SKM-1 treated with dmso at 0.1 percent for 144 hours (cell line): ENCODE measurements around the gene ZP1.

ENCODE experiments used
- DNase-seq: peaks from one replicate; lab custom pipeline; 2025; ENCODE audit not compliant: unreplicated experiment; lab: John Stamatoyannopoulos, UW

Gene ZP1

DNA sequence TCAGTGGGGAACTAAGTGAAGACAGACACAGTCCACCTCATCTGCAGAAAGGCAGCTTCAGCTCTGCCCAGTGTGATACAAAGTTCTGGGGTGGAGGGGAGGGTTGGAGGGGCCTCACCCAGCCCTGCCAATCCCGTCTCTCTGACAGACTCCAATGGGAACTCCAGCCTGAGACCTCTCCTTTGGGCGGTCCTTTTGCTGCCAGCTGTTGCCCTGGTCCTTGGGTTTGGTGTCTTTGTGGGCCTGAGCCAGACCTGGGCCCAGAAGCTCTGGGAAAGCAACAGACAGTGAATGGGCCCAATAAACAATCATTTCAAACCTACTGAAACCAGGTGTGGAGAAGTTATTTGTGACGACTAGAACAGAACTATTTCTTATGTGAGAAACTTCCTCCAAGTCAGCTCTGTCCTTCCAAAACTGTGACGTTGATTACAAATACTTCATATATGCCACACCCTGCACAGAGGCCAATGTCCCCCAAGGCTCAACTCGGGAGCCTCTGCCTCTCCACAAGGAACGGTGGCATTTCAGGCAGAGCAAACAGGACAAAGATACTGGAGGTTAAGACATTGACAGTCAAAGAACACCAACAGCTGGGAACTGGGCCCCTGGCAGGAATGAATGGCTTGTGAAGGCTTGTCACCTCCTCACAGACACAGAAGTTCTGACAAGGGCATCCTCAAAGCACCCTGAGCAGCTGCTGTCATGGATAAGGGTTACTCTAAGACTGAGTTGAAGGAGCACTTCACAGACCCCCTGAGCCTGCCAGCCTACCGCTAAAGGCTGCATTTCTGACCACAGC, 8.2 kb downstream of the ZP1 start:
- DNase-seq: no peak

DNA sequence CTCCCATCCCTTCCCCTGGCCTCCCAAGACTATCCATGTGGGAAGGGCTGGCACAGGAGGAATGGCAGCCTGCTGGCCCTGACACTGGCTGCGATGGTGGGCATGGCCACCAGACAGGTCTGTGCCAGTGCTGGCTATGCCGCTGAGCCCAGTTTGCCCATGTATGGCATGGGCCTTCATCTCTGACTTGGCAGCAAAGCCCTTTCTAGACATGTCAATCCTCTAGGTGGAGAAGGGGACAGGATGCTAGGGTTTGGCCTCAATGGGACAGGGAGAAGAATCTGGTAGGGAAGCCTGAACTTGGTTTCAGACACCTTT, 8.8 kb downstream of the ZP1 start:
- DNase-seq: no peak

DNA sequence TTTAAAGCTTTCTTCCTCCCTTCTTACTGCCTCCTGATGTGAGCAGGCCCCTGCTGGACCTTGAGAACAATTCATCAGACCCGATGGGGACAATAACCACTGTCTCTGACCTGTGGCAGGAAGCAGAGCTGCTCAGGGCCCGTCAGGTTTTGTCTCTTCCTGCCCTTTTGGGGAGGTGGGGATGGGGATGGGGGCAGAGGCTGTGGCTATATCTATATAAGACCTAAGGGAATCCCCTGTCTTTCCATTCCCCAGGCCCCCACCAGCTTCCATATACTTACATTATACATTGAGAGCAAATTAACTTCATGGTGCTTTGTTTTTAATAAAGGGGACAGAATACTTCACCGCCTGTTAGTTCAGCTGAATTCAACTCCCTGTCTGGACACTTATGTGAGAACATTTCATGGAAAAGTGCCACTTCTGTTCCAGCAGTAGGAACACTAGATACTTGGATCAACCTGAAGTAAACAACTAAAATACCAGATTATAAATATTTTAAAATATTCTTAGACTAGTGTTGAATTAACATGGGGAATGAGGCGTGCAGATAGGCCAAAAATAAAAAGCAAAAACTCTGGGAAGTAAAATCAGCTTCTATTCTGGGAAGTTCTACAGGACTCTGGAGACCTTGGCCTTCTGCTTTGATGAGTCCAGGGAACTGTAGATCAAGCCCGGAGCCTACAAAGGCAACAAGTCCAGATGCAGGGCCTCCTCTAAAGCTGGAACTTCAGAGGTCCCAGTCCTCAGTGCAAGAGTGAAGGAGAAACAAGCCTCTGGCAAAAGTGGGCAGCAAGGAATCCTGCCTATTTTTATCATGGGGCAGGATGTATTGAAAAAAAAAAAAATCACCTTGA, 11.1 kb downstream of the ZP1 start:
- DNase-seq: no peak

DNA sequence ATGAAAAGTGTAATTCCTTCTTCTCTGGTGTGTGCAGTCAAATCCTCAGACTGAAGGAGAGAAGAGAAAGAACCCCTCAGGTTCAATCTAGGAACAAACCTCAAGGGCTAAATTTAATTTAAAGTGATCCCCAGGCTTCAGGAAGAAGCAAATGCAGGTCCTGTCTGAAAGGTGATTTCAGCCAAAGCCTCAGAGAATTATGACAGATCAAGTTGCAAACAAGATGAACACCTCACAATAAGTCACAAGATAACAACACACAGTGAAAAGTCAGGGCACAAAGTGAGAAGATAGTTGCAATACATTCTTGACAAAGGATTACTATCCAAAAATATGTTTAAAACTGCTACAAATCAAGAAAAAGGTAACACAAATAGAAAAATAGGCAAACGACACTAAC, 11.8 kb downstream of the ZP1 start:
- no peak for DNase-seq

DNA sequence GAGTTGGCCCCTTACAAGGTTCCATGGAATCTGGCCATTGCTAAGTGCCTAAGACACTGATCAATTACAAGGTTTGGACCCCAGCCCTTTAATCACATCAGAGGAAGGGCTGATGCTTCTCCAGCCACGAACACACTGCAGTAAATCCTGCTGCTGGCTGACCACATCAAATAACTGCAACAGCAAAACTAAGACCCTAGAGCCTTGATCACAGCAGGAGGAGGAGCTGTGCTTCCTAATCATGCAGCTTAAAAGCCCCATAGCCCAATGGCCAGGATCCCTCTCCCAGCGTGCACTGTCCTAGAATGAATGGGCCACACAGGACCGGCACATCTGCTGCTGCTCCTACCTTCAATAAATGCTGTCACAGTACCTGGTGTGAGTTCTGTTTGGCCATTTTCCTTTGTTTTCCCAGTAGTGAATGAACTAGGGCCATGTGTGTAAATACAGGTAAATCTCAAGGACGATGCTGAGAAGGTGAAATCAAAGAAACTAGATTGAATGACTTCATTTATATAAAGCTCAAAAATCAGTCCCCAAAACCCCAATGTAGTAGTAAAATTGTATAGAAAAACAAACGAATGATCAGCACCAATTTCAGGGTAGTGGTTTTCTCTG, 12.7 kb downstream of the ZP1 start:
- no peak for DNase-seq

DNA sequence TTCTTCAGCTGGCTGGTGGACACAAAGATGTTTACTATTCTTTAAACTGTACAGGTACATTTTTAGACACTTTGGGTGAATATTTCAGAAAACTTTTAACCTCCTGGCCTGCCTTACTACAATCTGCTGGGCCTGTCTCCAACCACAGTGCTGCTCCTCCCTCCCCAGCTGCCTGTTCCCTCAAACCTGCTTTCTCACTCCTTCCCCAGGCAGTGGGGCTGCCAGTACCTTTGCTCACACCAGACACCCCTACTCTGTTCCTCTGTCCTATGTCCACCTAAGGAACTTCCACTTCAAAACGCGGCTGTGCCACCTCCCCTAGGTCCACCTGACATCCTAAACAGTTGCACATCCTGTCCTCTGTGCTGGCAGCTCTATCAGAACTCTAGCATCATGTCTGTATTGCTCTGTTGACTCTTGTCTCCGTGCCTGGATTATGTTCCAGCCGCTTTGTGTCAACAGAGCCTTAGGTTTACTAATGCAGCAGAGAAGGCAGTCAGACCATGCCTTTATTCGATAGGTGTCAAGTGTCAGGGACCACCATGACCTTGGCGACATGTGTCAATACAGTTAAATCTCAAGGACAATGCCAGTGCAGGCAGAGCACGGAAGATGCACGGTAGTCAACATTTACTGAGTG, 13.4 kb downstream of the ZP1 start:
- no peak for DNase-seq

DNA sequence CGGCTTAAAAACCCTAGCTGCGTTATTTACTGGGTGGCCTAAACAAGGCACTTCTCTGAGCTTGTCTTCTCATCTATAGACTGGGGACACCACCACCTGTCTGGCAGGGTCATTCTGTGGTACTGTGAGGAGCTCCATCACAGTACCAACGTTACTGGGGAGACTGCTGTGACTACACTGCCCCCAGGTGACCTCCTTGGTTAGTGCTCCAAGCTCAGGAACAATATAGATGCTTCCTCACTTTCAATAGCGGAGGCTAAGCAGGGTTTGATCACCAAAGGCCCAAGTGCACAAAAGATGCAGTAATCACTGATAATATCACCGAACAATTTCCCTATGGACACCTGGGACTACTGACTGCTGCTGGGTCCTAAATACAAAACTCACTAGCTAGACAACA, 20.2 kb downstream of the ZP1 start:
- peak; percentile 47 for DNase-seq

DNA sequence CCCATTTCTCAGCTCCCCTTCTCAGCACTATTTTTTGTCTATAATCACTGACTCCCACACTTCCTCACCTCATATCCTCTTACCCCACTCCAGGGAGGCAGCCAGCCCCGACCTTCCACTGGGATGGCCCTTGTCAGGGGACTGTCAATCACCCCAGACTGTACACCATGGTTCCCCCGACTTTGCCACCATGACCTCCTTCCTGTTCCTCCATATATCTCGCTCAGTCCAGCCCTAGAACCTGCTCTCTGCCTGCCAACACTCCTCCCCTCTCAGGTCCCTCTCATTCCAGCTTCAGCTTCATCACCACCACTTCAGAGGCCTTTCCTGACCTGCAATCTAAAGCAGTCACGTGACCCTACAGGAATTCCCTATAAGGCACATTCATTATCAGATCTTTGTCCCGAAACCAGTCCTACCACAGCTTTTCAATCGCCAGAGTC, 22.5 kb downstream of the ZP1 start:
- no peak for DNase-seq

DNA sequence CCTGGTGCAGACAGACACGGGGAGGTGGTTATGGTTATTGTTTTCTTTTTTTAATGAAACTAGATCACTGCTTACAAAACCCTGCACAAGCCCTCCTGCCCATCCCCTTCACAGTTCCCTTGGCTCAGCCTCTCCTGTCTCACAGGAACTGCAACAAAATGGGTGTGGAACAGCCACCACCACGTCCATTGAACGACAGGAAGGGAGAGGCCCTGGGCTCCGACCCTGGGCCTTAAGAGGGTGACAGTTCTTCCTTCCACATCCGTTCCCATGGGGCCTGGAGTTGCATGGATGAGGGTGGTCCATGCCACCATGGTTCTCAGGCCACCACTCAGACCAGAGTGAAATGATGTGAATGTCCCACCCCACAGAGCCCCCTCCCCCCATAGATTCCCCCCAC, 23.4 kb downstream of the ZP1 start:
- DNase-seq: no peak

DNA sequence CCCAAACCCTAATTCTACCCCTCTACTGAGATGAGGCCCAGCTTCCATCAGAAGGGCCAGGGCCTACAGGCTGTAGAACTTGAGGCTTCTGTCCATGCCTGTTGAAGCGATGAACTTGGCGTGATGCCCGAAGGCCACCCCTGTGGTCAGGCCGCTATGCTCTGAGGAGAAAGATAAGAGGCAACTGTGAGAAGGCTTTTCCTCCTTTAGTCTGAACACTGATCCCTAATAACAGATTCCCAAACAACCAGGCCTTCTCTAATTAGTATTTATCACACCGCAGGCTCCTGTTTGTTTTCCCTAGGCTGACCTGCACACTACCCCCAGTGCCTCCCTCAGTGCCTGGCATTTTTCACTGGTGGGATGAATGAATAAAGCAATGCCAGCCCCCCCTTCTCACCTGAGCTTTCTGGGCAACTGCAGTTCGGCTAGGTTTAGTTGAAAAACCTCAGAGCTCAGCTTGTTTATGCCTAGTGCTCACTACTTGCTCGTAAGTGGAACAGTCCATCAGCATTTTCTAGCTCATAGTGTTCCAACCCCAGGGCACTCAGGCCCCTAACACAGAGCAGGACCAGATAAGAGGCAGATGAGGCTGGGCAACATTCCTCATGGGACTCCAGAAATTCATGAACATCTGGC, 23.9 kb downstream of the ZP1 start:
- no peak for DNase-seq

DNA sequence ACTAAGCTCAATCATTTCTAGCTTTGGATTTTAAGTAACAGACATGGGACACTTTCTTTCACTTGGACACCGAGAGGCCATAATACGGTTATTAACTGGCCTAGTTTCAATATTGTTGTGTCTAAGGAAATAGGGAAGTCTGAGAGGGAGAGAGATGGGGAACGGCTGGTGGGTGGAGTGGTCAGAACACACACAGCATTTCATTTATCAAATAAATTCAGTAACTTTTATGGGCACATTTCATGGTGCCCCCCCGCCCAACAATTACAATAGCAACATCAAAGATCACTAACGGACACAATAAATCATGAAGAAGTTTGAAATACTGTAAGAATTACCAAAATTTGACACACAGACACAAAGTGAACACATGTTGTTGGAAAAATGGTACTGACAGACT, 28.3 kb downstream of the ZP1 start:
- no peak for DNase-seq

DNA sequence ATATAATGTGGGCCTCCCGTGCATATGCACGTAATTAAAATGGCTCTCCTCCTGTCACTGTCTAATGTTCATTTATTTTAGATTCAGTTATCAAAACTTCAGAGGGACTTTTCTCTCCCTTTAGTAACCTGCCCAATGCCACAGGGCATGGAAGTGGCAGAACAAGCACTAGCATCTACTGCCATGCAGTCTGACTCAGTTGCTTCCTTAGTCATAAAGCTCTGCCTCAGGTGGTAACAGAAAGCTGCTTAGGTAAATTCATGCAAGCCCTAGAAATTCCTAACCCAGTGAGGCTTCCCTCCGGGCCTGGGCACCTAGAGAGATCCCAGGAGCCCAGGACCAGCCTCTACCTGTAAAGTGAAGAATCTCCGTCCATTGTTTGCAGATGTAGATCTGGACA, 30.2 kb downstream of the ZP1 start:
- no peak for DNase-seq

DNA sequence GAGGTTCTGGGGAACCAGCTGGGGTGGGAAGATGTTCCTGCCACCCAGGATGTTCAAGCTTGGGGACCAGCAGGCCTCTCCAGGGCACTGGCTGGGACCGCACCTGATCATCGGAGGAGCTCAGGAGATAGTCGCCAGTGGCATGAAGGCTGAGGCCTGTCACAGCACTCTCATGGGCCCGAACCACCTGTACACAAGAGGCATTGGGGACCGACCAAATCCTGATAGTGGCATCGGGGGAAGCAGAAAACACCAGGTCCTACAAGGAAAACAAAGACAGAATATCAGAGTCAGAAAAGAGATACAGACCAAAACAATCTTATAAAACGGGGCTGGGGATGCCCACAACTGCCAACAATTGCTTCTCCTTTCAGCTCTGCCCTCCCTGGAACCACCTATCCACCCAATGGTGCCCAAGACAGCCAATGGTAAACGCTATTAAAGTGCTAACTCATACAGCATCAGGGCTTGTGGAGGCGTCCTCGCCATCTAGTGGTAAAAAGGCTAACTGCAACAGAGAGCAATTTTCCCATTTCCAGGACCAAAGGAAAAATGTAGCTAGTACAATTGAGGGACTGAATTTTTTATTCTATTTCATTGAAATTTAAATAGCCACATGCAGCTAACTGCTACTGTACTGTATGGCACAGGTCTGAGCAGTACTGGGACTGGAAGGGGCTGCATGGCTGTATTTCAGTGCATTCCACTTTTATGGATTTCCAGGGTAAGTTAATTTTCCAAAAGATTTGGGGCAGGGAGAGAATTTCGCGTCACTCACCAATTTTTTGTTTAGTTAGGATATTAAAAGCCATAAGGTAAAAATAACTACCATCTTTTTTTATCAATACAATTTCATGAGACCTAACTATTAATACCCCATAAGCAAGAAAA, 31.9 kb downstream of the ZP1 start:
- DNase-seq: peak; percentile 26

DNA sequence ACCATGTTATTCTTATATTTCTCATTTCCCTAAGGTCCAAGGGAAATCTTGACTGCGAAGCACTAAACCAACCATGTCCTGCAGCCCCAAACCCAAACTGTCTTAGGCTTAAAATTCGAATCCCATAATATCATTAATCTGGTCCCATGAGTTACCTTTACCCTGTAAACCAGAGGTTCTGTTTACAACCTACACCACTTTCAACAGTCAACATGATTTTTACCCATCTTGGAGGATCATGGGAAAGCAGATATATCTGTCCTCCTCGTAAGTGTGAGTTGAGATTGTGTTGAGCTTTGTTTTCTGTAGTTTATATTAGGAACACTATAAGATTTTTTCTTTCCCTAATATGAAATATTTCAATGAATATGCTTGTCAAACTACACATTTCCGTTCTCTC, 32.6 kb downstream of the ZP1 start:
- DNase-seq: no peak

DNA sequence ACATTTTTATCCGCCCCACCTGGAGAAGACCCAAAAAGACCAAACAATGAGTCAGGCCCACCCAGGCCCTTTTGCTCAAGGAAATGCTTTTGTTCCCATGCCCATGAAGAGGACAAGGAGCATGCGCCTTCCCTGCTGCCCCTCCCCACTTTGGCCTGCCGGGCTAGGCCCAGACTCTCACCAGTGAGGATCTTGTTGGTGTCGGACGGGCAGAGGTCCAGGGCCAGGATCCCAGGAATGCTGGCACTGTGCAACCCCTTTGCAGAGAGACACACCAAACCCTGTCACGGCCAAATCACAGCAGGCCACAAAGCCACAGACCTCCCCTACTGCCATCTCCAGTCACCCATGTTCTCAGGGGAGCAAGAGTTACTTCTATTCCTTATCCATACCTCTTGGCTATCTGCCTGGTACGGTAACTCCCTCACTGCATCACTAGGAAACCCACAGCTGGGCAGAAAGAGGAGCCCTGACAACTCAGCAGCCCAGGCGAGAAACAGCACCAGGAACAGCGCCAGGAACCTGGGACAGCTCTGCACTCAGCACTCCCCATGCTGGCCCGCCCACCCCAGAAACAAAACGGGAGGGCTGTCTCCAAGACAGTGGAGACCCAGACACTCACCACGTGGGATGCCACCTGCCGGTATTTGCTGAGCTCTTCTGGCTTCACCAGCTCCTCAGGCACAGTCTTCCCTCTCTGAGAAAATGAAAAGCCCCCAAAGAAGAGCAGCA, 33.5 kb downstream of the ZP1 start:
- DNase-seq: no peak

DNA sequence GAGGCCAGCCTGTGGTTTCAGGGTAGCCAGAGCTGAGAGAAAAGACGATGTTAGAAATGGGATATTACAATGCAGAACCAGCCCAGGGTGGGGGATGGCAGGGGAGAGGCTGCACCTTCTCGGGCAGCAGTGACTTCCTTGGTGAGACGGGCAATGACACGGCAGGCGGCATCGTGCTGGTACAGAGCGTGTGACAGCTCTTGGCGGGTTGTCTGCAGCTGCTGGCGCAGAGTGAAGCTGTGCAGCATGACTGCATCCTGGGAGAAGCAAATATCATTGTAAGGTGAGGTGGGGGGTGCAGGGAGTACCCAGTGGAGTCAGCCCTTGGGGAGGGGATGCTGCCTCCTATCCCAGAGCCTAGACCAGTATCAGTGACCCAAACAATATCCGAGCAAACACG, 35.3 kb downstream of the ZP1 start:
- DNase-seq: no peak

DNA sequence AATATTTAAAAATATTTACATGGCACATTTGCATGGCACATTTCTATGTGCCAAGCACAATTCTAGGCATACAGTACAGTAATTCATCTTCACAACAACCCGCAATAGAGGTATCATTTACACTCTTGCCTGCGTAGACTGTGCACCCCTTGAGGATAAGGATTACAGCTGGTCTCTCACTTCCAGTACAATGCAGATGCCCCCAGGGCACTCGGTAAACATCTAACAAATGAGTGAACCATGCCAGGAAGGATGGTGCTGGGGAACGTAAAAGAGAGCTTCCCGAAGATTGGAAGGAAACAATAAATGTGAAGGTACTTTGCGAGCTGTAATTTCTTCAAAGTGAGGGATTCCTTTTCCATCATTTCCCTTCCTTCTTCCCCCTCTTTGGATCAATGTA, 37.7 kb downstream of the ZP1 start:
- no peak for DNase-seq

DNA sequence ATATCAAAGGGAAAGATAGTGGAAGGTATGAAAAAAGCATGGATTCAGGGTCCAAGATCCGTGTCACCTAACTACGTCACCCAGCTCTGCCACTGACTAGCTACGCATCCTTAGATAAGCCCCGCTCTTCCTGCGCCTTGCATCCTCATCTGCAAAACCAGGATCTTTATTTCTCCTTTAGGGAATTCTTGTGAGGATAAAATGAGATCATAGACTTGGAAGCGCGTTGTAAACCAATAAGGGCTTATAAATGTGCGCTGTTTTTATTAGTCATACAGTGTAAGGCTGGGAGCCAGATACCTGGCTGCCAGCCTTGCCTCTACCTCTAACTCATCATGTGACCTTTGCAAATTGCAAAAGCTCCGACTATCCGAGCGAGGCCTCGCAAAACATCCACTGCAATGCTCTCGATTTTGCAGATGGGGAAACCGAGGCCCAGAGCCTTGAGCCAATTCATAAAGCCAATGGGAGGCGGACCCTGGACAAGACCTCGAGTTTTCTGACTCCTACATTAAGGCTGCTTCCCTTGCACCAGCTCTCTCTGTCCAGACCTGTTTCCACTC, 38.3 kb downstream of the ZP1 start:
- DNase-seq: no peak
